ENCODE data around the gene DEDD.
A peak's percentile ranks its signal among the peaks of the same experiment; 100 is the strongest.

The DEDD gene

DNA sequence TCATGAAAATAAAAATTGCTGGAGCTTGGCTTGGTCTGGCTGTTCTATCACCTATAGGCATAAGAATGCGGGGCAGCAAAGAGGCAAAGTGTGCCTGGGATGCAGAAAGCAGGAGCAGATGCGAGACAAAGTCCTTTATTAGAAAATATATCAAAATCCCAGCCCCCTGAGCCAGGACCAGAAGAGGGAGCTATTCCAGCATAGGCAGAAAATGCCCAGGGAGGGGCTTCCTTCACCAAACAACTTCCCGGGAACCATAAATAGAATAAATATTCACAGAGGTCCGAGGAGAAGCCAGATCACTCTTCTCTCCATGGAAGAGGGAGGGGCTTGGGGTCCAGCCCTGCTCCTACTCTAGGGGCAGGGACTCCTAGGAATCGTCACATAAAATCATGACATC, 38.7 kb upstream of the DEDD start:
- TF ChIP-seq, protein P1, sequence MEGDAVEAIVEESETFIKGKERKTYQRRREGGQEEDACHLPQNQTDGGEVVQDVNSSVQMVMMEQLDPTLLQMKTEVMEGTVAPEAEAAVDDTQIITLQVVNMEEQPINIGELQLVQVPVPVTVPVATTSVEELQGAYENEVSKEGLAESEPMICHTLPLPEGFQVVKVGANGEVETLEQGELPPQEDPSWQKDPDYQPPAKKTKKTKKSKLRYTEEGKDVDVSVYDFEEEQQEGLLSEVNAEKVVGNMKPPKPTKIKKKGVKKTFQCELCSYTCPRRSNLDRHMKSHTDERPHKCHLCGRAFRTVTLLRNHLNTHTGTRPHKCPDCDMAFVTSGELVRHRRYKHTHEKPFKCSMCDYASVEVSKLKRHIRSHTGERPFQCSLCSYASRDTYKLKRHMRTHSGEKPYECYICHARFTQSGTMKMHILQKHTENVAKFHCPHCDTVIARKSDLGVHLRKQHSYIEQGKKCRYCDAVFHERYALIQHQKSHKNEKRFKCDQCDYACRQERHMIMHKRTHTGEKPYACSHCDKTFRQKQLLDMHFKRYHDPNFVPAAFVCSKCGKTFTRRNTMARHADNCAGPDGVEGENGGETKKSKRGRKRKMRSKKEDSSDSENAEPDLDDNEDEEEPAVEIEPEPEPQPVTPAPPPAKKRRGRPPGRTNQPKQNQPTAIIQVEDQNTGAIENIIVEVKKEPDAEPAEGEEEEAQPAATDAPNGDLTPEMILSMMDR (conservative IDR thresholded peaks at IDR 0.05; ENCODE audit: low read length): peak; percentile 17; the same call in 1 of the 2 replicates
- no peak overlapping the region for H3K4me3 ChIP-seq (ENCODE audit: low read length)
- DNase-seq (ENCODE audit: low read depth): no peak

DNA sequence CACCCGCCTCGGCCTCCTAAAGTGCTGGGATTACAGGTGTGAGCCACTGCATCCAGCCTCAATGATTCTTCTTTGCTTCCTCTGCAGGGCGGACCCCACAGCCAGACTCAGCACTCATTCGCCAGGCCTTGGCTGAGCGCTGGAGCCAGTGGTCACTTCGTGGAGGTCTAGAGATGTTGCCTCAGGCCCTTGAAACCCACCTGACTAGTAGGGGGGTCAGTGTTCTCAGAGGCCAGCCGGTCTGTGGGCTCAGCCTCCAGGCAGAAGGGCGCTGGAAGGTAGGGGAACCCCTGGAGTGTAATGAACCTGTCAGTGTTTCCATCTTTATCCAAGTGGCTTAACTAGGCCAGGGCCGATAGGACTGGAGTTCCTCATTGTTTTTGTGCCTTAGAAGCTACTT, 36.4 kb upstream of the DEDD start:
- no peak for DNase-seq (ENCODE audit: low read depth)
- H3K4me3 ChIP-seq (ENCODE audit: low read length): no peak overlapping the region
- TF ChIP-seq, protein P1 (conservative IDR thresholded peaks at IDR 0.05; ENCODE audit: low read length): no peak

DNA sequence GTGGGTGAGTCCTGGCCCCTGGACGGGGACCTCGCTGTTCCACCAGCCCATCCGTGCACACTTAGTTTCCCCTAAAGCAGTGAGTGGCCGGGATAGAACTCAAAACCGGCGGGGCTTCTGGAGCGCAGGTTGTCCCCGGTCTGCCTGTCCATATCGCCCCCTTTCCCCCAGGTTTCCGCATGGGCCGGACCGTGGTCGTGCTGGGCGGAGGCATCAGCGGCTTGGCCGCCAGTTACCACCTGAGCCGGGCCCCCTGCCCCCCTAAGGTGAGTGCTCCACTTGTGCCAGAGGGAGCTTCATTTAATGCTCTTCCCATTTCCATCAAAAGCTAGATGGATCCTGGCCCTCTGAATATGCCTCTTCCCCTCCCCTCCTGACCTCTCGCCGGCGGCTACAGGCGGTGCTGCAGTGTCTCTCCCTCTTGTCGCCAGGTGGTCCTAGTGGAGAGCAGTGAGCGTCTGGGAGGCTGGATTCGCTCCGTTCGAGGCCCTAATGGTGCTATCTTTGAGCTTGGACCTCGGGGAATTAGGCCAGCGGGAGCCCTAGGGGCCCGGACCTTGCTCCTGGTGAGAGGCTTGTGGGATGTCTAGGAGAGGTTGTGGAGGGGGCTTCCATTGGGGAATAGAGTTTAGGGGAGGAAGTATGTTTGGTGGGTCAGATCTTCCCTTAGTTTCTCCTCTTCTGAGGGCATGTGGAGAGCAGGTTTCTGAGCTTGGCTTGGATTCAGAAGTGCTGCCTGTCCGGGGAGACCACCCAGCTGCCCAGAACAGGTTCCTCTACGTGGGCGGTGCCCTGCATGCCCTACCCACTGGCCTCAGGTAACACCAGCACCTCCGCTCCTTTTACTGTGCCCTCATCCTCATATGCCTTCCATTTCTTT, 34.4 kb upstream of the DEDD start:
- TF ChIP-seq, protein P1 (conservative IDR thresholded peaks at IDR 0.05; ENCODE audit: low read length): no peak
- H3K4me3 ChIP-seq (ENCODE audit: low read length): peak overlapping the region; percentile 92
- DNase-seq (ENCODE audit: low read depth): no peak

DNA sequence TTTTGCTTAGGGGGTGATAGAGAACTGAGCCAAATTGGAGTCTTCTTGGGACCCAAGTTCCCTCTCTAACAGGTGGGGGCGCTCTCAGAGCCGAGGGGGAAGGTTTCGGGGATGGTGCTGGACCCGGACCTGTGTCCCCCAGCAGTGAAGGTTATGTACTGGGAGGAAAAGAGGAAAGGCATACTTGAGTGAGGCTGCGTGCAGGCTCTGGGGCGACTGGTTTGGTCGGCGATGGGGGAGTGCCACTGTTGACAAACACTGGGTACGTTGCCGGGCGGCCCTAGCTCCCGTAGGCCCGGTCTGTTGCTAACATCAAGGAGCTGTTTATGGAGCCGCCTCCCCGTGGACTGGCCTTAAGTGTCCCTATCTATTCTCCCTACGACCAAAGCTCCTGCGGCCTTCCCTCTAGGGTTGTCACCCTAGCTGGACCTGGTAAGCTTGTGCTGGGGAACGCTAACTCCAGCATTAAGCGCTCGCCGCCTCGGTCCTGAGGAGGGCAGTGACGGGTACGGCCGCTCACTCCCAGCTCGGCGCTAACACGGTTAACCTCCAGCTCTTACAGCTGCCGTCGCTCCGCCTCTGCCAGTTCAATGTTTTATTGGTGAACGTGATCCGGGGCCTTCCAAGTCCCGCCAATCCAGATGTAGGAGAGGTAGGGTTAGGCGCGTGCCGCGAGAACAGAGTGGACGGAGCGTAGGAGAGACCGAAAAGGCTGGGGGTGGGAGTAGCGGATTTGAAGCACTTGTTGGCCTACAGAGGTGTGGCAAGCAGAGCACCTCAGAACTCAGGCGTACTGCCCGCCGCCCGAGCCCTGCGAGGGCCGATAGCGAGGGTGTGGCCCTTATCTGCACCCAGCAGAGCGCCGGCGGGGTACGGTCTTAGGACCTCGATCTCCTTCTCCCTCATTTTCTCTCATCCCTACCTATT, 33.5 kb upstream of the DEDD start, which contains the start of gene PPOX:
Gene PPOX, plus strand, starts transcription at position 685 of the 927 bp plus-strand sequence. CDS start 422 bp downstream, outside the sequence.
- DNase-seq (ENCODE audit: low read depth): peak; percentile 98
- TF ChIP-seq, protein P1 (conservative IDR thresholded peaks at IDR 0.05; ENCODE audit: low read length): peak; percentile 59
- peak within 1 kb of the TSS; percentile 92 for H3K4me3 ChIP-seq (ENCODE audit: low read length)

DNA sequence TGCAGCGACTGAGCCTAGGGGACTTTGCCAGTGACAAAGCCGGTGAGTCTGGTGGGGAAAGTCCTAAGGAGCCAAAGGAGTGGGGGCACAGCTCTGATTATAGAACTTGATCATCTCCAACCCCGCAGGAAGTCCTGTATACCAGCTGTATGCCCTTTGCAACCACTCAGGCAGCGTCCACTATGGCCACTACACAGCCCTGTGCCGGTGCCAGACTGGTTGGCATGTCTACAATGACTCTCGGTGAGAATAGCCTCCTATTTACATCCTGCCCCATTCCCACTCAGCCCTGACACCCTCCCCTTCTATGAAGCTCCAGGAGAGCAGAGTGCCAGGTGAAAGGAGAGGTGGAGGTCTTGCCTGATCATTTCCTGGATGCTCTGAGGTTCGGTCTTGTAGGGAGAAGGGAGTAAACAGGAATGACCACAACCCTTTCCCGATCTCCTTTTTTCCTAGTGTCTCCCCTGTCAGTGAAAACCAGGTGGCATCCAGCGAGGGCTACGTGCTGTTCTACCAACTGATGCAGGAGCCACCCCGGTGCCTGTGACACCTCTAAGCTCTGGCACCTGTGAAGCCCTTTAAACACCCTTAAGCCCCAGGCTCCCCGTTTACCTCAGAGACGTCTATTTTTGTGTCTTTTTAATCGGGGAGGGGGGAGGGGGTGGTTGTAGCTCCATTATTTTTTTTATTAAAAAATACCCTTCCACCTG, 32.6 kb upstream of the DEDD start:
- H3K4me3 ChIP-seq (ENCODE audit: low read length): peak overlapping the region; percentile 92
- TF ChIP-seq, protein P1 (conservative IDR thresholded peaks at IDR 0.05; ENCODE audit: low read length): no peak
- DNase-seq (ENCODE audit: low read depth): no peak

DNA sequence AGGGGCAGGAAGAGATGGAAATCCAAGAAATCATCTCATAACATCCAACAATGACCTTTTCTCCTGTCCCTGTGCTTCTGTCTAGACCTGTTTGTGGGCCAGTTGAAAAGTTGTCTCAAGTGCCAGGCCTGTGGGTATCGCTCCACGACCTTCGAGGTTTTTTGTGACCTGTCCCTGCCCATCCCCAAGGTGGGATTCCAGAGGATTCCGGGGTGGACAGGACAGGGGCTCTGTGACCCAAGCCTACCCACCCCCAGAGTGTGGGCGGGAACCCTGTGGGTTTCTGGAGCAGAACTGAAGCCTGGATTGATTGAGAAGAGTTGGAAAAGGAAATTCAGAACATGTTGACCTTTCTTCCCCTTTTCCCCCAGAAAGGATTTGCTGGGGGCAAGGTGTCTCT, 31.3 kb upstream of the DEDD start:
- no peak overlapping the region for H3K4me3 ChIP-seq (ENCODE audit: low read length)
- TF ChIP-seq, protein P1 (conservative IDR thresholded peaks at IDR 0.05; ENCODE audit: low read length): no peak
- no peak for DNase-seq (ENCODE audit: low read depth)
